Measurements from ENCODE around the gene FUT1. TPM values are rescaled to one million over a fixed set of nuclear protein-coding genes. Genes with fewer than 3 reads are reported as not detected.

The FUT1 gene
- total and polyA plus RNA-seq, 9 of the 15 experiments (the other 6 are each of a cell fraction or from before 2014, with no cell fraction given): 2.3 to 18.5 (median 8.8) TPM

- TF ChIP-seq REST (IDR thresholded peaks at IDR 0.05; ENCODE audit: borderline replicate concordance): no peak
- no peak for TF ChIP-seq REST (CRISPR knock-in tag; IDR thresholded peaks at IDR 0.05; ENCODE audit: low read depth)
- TF ChIP-seq ZNF175 (CRISPR knock-in tag; IDR thresholded peaks at IDR 0.05; ENCODE audit: low read depth): peak; percentile 86
- TF ChIP-seq ZNF354B (CRISPR knock-in tag; IDR thresholded peaks at IDR 0.05): 0 out of 2 replicates have a peak, but pooled peaks have one; percentile 21
- TF ChIP-seq NR2C2 (CRISPR knock-in tag; IDR thresholded peaks at IDR 0.05): no peak
- peak; percentile 82 for TF ChIP-seq NR2C2 (tag; IDR thresholded peaks at IDR 0.05)
- peak; percentile 71; the same call in 1 of the 2 replicates for TF ChIP-seq ZNF584 (CRISPR knock-in tag; IDR thresholded peaks at IDR 0.05; ENCODE audit: low read depth)
- TF ChIP-seq TSC22D4 (tag; IDR thresholded peaks at IDR 0.05): no peak
- TF ChIP-seq ZHX1 (conservative IDR thresholded peaks at IDR 0.05; ENCODE audit: low read length): no peak
- no peak for TF ChIP-seq RUNX1 (IDR thresholded peaks at IDR 0.05; ENCODE audit: low read depth)
- TF ChIP-seq KAT7 (CRISPR knock-in tag; IDR thresholded peaks at IDR 0.05; ENCODE audit: borderline replicate concordance): no peak
- TF ChIP-seq POLR2B (IDR thresholded peaks at IDR 0.05; ENCODE audit: low read depth, partially characterized antibody): peak; percentile 32
- TF ChIP-seq SPI1 (IDR thresholded peaks at IDR 0.05; ENCODE audit: borderline replicate concordance, low read depth, low read length): peak; percentile 90
- no peak for TF ChIP-seq ZNF174 (CRISPR knock-in tag; IDR thresholded peaks at IDR 0.05)
- TF ChIP-seq NR0B1 (IDR thresholded peaks at IDR 0.05; ENCODE audit: partially characterized antibody): no peak
Measured at GRCh38 chr19:48724796-48725753, 27.4 kb downstream of the FUT1 start (continued).

Data from K562 (cell line).